22Rv1 (cell line): ENCODE measurements around the gene KDM4B.

ENCODE experiments used
- H3K27ac ChIP-seq: fragments of 450-650 bp; 2 replicates; pipeline ENCODE4 v1.5.1; 2017
- ZFX ChIP-seq: fragments of 450-650 bp; IDR thresholded peaks from 2 replicates; pipeline ENCODE4 v1.6.1; 2017; ENCODE audit warnings: antibody characterized with exemption, borderline replicate concordance
- TF ChIP-seq, protein P1 (sequence below): fragments of 450-650 bp; IDR thresholded peaks from 2 replicates; pipeline ENCODE4 v1.5.1; 2017; ENCODE audit warnings: mild to moderate bottlenecking

The KDM4B gene

DNA sequence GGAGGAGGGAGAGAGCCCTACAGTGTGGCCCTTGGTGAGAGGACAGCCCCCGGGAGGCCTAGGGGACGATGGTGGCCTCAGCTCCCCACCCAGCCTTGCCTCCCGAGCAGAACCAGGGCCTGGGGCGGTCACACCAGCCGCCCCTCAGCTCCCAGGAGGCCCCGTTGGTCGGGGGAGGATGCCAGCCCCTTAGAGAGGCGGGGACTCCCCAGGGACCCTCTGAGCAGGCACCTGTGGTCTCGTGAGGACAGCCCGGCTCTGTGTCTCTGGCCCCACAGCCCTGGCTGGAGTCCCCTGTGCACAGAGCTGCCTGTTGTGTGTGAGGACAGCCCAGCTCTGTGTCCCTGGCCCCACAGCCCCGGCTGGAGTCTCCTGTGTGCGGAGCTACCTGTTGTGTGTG lies 158.8 kb downstream of the KDM4B start:
- no peak overlapping the region for H3K27ac ChIP-seq
- TF ChIP-seq, protein P1, sequence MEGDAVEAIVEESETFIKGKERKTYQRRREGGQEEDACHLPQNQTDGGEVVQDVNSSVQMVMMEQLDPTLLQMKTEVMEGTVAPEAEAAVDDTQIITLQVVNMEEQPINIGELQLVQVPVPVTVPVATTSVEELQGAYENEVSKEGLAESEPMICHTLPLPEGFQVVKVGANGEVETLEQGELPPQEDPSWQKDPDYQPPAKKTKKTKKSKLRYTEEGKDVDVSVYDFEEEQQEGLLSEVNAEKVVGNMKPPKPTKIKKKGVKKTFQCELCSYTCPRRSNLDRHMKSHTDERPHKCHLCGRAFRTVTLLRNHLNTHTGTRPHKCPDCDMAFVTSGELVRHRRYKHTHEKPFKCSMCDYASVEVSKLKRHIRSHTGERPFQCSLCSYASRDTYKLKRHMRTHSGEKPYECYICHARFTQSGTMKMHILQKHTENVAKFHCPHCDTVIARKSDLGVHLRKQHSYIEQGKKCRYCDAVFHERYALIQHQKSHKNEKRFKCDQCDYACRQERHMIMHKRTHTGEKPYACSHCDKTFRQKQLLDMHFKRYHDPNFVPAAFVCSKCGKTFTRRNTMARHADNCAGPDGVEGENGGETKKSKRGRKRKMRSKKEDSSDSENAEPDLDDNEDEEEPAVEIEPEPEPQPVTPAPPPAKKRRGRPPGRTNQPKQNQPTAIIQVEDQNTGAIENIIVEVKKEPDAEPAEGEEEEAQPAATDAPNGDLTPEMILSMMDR, result no peak
- TF ChIP-seq ZFX, result no peak

DNA sequence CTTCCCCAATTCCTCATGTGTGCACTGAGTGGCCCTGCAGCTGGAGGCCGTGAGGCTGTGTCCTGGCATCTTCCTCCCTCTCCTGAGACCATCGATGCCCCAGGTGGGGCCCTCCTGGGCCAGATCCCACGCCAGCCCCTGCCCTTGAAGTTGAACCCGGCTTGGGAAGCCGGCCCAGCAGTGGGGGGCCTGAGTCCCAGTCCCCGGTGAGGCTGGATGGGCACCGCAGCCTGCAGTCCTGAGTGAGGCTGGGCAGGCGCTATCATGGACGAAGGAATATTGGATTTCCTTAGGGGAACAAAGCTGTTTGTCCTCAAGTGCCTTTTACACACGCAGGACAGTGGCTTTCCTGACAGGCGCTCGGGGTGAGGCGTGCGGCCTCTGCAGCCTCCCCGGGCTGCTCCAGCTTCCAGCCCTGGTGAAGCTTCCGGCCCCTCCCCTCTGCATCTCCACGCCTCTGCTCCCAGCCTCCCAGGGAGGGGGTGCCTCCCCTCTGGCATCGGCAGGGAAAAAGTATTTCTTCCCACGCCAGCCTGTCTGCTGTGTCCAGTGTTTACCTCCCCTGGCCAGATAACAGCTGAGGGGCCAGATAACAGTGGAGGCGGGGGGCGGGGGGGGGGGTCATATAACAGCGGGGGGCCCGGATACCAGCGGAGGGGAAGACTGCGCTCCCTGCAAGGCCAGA lies 159.5 kb downstream of the KDM4B start:
- TF ChIP-seq ZFX, result no peak
- TF ChIP-seq, protein P1, result no peak
- H3K27ac ChIP-seq, result no peak overlapping the region

DNA sequence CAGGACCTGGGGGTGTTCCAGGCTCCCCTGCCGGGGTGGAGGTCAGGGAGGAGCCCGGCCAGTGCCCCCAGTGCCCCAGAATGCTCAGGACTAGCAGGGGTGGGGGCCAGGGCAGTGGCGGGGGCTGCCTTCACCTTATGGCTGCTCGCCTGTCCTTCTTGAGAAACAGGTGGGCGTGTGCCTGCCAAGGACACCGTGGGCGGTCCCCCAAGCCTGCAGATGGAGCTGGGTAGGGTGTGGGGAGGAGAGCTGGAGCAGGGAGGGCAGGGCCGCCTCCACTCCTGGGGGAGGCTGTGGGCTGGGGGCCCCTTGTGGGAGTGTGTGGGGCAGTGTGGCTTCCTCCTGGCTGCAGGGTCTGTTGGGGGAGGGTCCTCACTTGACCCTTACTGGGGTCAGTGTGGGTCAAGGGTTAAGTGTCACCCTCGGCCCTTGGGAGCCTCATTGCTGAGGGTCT lies 160.1 kb downstream of the KDM4B start:
- TF ChIP-seq, protein P1, result no peak
- no peak for TF ChIP-seq ZFX
- H3K27ac ChIP-seq, result no peak overlapping the region

DNA sequence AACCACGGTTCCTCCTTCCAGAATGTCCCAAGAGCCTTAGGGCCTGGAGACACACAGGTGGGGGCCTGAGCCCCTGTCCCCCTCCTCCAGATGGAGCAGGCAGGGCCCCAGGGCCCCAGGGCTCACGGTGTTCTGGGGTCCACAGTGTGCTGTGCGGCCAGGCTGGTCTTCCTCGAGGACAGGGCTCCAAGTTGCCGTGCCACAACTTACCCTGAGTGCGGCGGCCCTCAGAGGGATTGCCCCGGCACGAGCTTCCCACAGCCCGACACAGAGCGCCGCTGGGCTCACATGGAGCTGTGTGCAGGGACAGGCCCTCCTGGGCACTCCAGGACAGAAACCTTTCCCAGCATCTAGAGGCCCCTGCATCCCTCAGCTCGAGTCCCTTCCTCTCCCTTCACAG lies 160.8 kb downstream of the KDM4B start:
- no peak overlapping the region for H3K27ac ChIP-seq
- no peak for TF ChIP-seq ZFX
- TF ChIP-seq, protein P1, result no peak

DNA sequence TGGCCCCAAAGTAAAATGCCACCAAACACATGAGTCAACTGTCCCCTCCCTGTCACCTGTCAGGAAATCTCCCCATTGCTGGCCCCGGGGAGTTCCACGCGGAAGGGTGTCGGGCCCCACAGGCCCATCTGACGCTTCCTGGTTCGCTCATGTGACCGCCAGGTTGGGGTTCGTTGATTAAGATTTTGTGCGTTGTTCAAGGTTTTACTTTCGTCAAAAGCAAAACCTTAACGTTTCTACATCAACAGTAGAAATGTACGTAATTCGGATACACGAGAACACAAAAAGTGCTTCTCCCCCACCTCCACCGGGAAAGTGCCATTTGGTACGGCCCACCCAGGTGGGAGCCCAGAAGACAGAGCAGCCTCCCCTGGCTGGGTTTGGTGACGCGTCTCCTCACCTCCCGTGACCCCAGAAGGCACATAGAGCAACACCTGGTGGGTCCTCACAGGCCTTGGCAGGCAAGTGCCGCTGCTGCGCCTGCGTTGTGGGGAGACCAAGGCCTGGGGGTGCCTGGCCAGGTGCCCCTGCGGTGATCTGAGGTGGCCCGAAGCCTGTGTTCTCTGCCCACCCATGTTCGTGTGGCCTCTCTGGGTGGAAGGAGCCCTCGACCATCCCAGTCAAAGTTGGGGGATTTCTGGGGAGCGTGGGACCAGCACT lies 161.6 kb downstream of the KDM4B start:
- no peak overlapping the region for H3K27ac ChIP-seq
- TF ChIP-seq, protein P1, result no peak
- no peak for TF ChIP-seq ZFX

DNA sequence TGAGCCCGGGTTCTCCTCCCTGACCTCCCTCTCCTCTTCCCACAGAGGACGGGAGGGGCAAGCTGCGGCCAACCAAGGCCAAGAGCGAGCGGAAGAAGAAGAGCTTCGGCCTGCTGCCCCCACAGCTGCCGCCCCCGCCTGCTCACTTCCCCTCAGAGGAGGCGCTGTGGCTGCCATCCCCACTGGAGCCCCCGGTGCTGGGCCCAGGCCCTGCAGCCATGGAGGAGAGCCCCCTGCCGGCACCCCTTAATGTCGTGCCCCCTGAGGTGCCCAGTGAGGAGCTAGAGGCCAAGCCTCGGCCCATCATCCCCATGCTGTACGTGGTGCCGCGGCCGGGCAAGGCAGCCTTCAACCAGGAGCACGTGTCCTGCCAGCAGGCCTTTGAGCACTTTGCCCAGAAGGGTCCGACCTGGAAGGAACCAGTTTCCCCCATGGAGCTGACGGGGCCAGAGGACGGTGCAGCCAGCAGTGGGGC lies 162.2 kb downstream of the KDM4B start:
- no peak overlapping the region for H3K27ac ChIP-seq
- TF ChIP-seq, protein P1, result no peak
- no peak for TF ChIP-seq ZFX

DNA sequence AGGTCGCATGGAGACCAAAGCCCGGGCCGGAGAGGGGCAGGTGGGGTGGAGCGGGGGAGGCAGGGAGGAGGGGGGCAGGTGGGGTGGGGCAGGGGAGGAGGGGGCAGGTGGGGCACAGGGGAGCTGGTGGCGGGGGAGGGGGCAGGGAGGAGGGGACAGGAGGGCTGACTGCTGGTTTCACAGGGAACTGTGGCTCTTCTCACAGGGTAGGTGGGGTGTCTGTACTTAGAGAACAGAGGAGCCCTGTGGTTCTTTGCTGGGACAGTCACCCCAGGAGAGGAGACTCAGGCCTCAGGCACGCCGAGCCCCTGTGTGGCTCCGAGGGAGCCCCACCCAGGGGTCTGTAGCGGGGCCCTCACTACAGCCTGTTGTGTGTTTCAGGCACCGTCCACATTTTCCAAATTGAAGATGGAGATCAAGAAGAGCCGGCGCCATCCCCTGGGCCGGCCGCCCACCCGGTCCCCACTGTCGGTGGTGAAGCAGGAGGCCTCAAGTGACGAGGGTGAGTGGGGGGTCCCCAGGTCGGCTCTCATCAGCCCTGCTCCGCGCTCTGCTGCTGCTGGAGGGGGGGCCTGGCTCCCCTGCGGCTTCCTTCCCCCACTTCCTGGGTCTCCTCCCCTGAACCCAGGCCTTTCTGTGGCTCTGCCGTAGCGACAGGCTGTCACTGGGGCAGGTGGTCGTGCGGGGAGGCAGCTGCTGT lies 162.7 kb downstream of the KDM4B start:
- TF ChIP-seq ZFX, result no peak
- TF ChIP-seq, protein P1, result no peak
- peak overlapping the region; percentile 51 for H3K27ac ChIP-seq
